ENCODE results near the gene FBXO42.

- no peak for TF ChIP-seq FOXK2 (IDR thresholded peaks at IDR 0.05)
- no peak for TF ChIP-seq SP1 (IDR thresholded peaks at IDR 0.05)
- no peak for TF ChIP-seq BHLHE40 (IDR thresholded peaks at IDR 0.05; ENCODE audit: borderline replicate concordance)
- TF ChIP-seq TARDBP (IDR thresholded peaks at IDR 0.05): no peak
- no peak for TF ChIP-seq LEF1 (IDR thresholded peaks at IDR 0.05; ENCODE audit: borderline replicate concordance)
- no peak for TF ChIP-seq FOXM1 (IDR thresholded peaks at IDR 0.05; ENCODE audit: borderline replicate concordance)
- no peak for TF ChIP-seq SUZ12 (IDR thresholded peaks at IDR 0.05)
- no peak for TF ChIP-seq L3MBTL2 (conservative IDR thresholded peaks at IDR 0.05)
- TF ChIP-seq FOXA1 (IDR thresholded peaks at IDR 0.05): no peak
- TF ChIP-seq NFRKB (IDR thresholded peaks at IDR 0.05): no peak
- no peak for TF ChIP-seq HDGF (IDR thresholded peaks at IDR 0.05; ENCODE audit: borderline replicate concordance)
- TF ChIP-seq ZNF384 (IDR thresholded peaks at IDR 0.05): no peak
Observed at GRCh38 chr1:16235944-16236510, 116.3 kb downstream of the FBXO42 start.

Data from HEK293T (cell line).